ENCODE data around the gene S100G.

The S100G gene

GRCh38 chrX:16666541-16666940 lies 16.6 kb downstream of the S100G start:
- 80 to 100% methylated on average over 1 of the region's 4 CpGs for WGBS, 2 experiments (ENCODE audit: insufficient coverage in 2 of 2)
- Histone ChIP-seq H3K27ac (ENCODE audit: low read depth, low read length, severe bottlenecking) (no peak overlapping the region), H3K4me3 (ENCODE audit: extremely low read depth, insufficient read depth, low read length, poor library complexity, severe bottlenecking) (no peak overlapping the region), H3K4me1 (ENCODE audit: control insufficient read depth, insufficient read depth, low read length, poor library complexity, severe bottlenecking) (no peaks in the 10 kb centered on the region), H3K9me3 (ENCODE audit: control insufficient read depth, low read length) (no peaks in the 10 kb centered on the region), H3K36me3 (ENCODE audit: control insufficient read depth, insufficient read depth, low read length) (peaks cover 20% of the 10 kb centered on the region)

GRCh38 chrX:16671005-16671404 lies 21.0 kb downstream of the S100G start:
- no peak overlapping the region for H3K4me3 ChIP-seq (ENCODE audit: extremely low read depth, insufficient read depth, low read length, poor library complexity, severe bottlenecking)
- peaks cover 7% of the 10 kb centered on the region for H3K36me3 ChIP-seq (ENCODE audit: control insufficient read depth, insufficient read depth, low read length)
- no peak overlapping the region for H3K27ac ChIP-seq (ENCODE audit: low read depth, low read length, severe bottlenecking)
- H3K9me3 ChIP-seq (ENCODE audit: control insufficient read depth, low read length): no peaks in the 10 kb centered on the region
- no peaks in the 10 kb centered on the region for H3K4me1 ChIP-seq (ENCODE audit: control insufficient read depth, insufficient read depth, low read length, poor library complexity, severe bottlenecking)

- no peak overlapping the region for H3K27ac ChIP-seq (ENCODE audit: low read depth, low read length, severe bottlenecking)
- WGBS, 2 experiments (ENCODE audit: insufficient coverage in 2 of 2): 90 to 93% methylated on average over 4 to 5 of the region's 11 CpGs
Measured at GRCh38 chrX:16678689-16679088, 28.7 kb downstream of the S100G start.

GRCh38 chrX:16683007-16683664 lies 33.2 kb downstream of the S100G start:
- H3K27ac ChIP-seq (ENCODE audit: low read depth, low read length, severe bottlenecking): no peak overlapping the region
- H3K9me3 ChIP-seq (ENCODE audit: control insufficient read depth, low read length): no peaks in the 10 kb centered on the region
- no peak overlapping the region for H3K4me3 ChIP-seq (ENCODE audit: extremely low read depth, insufficient read depth, low read length, poor library complexity, severe bottlenecking)
- H3K4me1 ChIP-seq (ENCODE audit: control insufficient read depth, insufficient read depth, low read length, poor library complexity, severe bottlenecking): no peaks in the 10 kb centered on the region
- WGBS, 2 experiments (ENCODE audit: insufficient coverage in 2 of 2): 90 to 100% methylated on average over 2 of the region's 7 CpGs
- peaks cover 32% of the 10 kb centered on the region for H3K36me3 ChIP-seq (ENCODE audit: control insufficient read depth, insufficient read depth, low read length)

More at GRCh38 chrX:16678689-16679088, 28.7 kb downstream of the S100G start:
- no peak overlapping the region for H3K4me3 ChIP-seq (ENCODE audit: extremely low read depth, insufficient read depth, low read length, poor library complexity, severe bottlenecking)
- peaks cover 38% of the 10 kb centered on the region for H3K36me3 ChIP-seq (ENCODE audit: control insufficient read depth, insufficient read depth, low read length)
- H3K4me1 ChIP-seq (ENCODE audit: control insufficient read depth, insufficient read depth, low read length, poor library complexity, severe bottlenecking): no peaks in the 10 kb centered on the region
- no peaks in the 10 kb centered on the region for H3K9me3 ChIP-seq (ENCODE audit: control insufficient read depth, low read length)

- no CpG with 5 or more reads among the region's 3 CpGs for WGBS, 2 experiments (ENCODE audit: insufficient coverage in 2 of 2)
- Histone ChIP-seq H3K9me3 (ENCODE audit: control insufficient read depth, low read length) (no peaks in the 10 kb centered on the region), H3K4me1 (ENCODE audit: control insufficient read depth, insufficient read depth, low read length, poor library complexity, severe bottlenecking) (no peaks in the 10 kb centered on the region), H3K4me3 (ENCODE audit: extremely low read depth, insufficient read depth, low read length, poor library complexity, severe bottlenecking) (no peak overlapping the region), H3K27ac (ENCODE audit: low read depth, low read length, severe bottlenecking) (no peak overlapping the region), H3K36me3 (ENCODE audit: control insufficient read depth, insufficient read depth, low read length) (peaks cover 29% of the 10 kb centered on the region)
Measured at GRCh38 chrX:16687514-16687913, 37.6 kb downstream of the S100G start.

GRCh38 chrX:16695079-16695676 lies 45.2 kb downstream of the S100G start:
- no peaks in the 10 kb centered on the region for H3K4me1 ChIP-seq (ENCODE audit: control insufficient read depth, insufficient read depth, low read length, poor library complexity, severe bottlenecking)
- no peaks in the 10 kb centered on the region for H3K9me3 ChIP-seq (ENCODE audit: control insufficient read depth, low read length)
- H3K27ac ChIP-seq (ENCODE audit: low read depth, low read length, severe bottlenecking): no peak overlapping the region
- no peak overlapping the region for H3K4me3 ChIP-seq (ENCODE audit: extremely low read depth, insufficient read depth, low read length, poor library complexity, severe bottlenecking)
- WGBS, 2 experiments (ENCODE audit: insufficient coverage in 2 of 2): no CpG with 5 or more reads among the region's 10 CpGs
- H3K36me3 ChIP-seq (ENCODE audit: control insufficient read depth, insufficient read depth, low read length): peaks cover 46% of the 10 kb centered on the region

GRCh38 chrX:16696956-16697355 lies 47.0 kb downstream of the S100G start:
- H3K4me3 ChIP-seq (ENCODE audit: extremely low read depth, insufficient read depth, low read length, poor library complexity, severe bottlenecking): no peak overlapping the region
- WGBS, 2 experiments (ENCODE audit: insufficient coverage in 2 of 2): 80 to 89% methylated on average over 1 to 3 of the region's 3 CpGs
- peaks cover 47% of the 10 kb centered on the region for H3K36me3 ChIP-seq (ENCODE audit: control insufficient read depth, insufficient read depth, low read length)
- H3K27ac ChIP-seq (ENCODE audit: low read depth, low read length, severe bottlenecking): no peak overlapping the region
- H3K9me3 ChIP-seq (ENCODE audit: control insufficient read depth, low read length): no peaks in the 10 kb centered on the region
- no peaks in the 10 kb centered on the region for H3K4me1 ChIP-seq (ENCODE audit: control insufficient read depth, insufficient read depth, low read length, poor library complexity, severe bottlenecking)

GRCh38 chrX:16699389-16699788 lies 49.4 kb downstream of the S100G start:
- no peak overlapping the region for H3K27ac ChIP-seq (ENCODE audit: low read depth, low read length, severe bottlenecking)
- H3K9me3 ChIP-seq (ENCODE audit: control insufficient read depth, low read length): no peaks in the 10 kb centered on the region
- WGBS, 2 experiments (ENCODE audit: insufficient coverage in 2 of 2): 100% methylated on average over 1 of the region's 6 CpGs; no CpG with 5 or more reads in 1 of the 2 experiments
- H3K4me1 ChIP-seq (ENCODE audit: control insufficient read depth, insufficient read depth, low read length, poor library complexity, severe bottlenecking): no peaks in the 10 kb centered on the region
- peaks cover 36% of the 10 kb centered on the region for H3K36me3 ChIP-seq (ENCODE audit: control insufficient read depth, insufficient read depth, low read length)
- H3K4me3 ChIP-seq (ENCODE audit: extremely low read depth, insufficient read depth, low read length, poor library complexity, severe bottlenecking): no peak overlapping the region

GRCh38 chrX:16700734-16701133 lies 50.8 kb downstream of the S100G start:
- Histone ChIP-seq H3K4me3 (ENCODE audit: extremely low read depth, insufficient read depth, low read length, poor library complexity, severe bottlenecking) (no peak overlapping the region), H3K4me1 (ENCODE audit: control insufficient read depth, insufficient read depth, low read length, poor library complexity, severe bottlenecking) (no peaks in the 10 kb centered on the region), H3K9me3 (ENCODE audit: control insufficient read depth, low read length) (no peaks in the 10 kb centered on the region), H3K36me3 (ENCODE audit: control insufficient read depth, insufficient read depth, low read length) (peaks cover 31% of the 10 kb centered on the region), H3K27ac (ENCODE audit: low read depth, low read length, severe bottlenecking) (no peak overlapping the region)
- 100% methylated on average over 1 of the region's 2 CpGs; no CpG with 5 or more reads in 1 of the 2 experiments for WGBS, 2 experiments (ENCODE audit: insufficient coverage in 2 of 2)

- H3K4me1 ChIP-seq (ENCODE audit: control insufficient read depth, insufficient read depth, low read length, poor library complexity, severe bottlenecking): no peaks in the 10 kb centered on the region
- no peak overlapping the region for H3K4me3 ChIP-seq (ENCODE audit: extremely low read depth, insufficient read depth, low read length, poor library complexity, severe bottlenecking)
- 78 to 97% methylated on average over 3 to 10 of the region's 15 CpGs for WGBS, 2 experiments (ENCODE audit: insufficient coverage in 2 of 2)
- no peaks in the 10 kb centered on the region for H3K9me3 ChIP-seq (ENCODE audit: control insufficient read depth, low read length)
- peaks cover 22% of the 10 kb centered on the region for H3K36me3 ChIP-seq (ENCODE audit: control insufficient read depth, insufficient read depth, low read length)
- no peak overlapping the region for H3K27ac ChIP-seq (ENCODE audit: low read depth, low read length, severe bottlenecking)
Measured at GRCh38 chrX:16702700-16703599, 53.0 kb downstream of the S100G start.
